Neural progenitor cell (in vitro differentiated cells): Measurements from ENCODE around the gene AK5. TPM values are rescaled to one million over a fixed set of nuclear protein-coding genes. Genes with fewer than 3 reads are reported as not detected.
"Not testable (repeated sequence)": the region's sequence is repeated elsewhere in the genome, so short reads cannot be mapped to it uniquely, and the experiment has no call there.

Experiments
- DNase-seq: peaks from one replicate; pipeline ENCODE4 v3.0.0-alpha.2; 2016; ENCODE audit warnings: low spot score
- H2AFZ ChIP-seq: fragments of 200-600 bp; sonication (generic); replicated peaks from 2 replicates; pipeline ENCODE4 v1.6.1; 2016; ENCODE audit warnings: antibody characterized with exemption
- H3F3A ChIP-seq: fragments of 200-600 bp; sonication (generic); 2 replicates; pipeline ENCODE4 v1.6.1; 2016; ENCODE audit warnings: antibody characterized with exemption, low read depth
- H3K27ac ChIP-seq: fragments of 200-600 bp; sonication (generic); 2 replicates; pipeline ENCODE4 v1.5.1; 2016; ENCODE audit warnings: mild to moderate bottlenecking
- H3K27me3 ChIP-seq: fragments of 200-600 bp; sonication (generic); 2 replicates; pipeline ENCODE4 v1.6.1; 2016; ENCODE audit warnings: mild to moderate bottlenecking, moderate library complexity
- H3K36me3 ChIP-seq: fragments of 200-600 bp; sonication (generic); 2 replicates; pipeline ENCODE4 v1.5.1; 2016
- H3K4me1 ChIP-seq: fragments of 200-600 bp; sonication (generic); 2 replicates; pipeline ENCODE4 v1.6.1; 2016; ENCODE audit warnings: mixed run types
- H3K4me2 ChIP-seq: fragments of 200-600 bp; sonication (generic); 2 replicates; pipeline ENCODE4 v1.6.1; 2016
- H3K4me3 ChIP-seq: fragments of 200-600 bp; sonication (generic); 2 replicates; pipeline ENCODE4 v1.5.1; 2016
- H3K79me2 ChIP-seq: fragments of 200-600 bp; sonication (generic); 2 replicates; pipeline ENCODE4 v1.6.1; 2016; ENCODE audit warnings: low read depth
- H3K9ac ChIP-seq: fragments of 200-600 bp; sonication (generic); 2 replicates; pipeline ENCODE4 v1.6.1; 2016
- H3K9me3 ChIP-seq: fragments of 200-600 bp; sonication (generic); 2 replicates; pipeline ENCODE4 v1.5.1; 2016; ENCODE audit warnings: low read depth
- H4K20me1 ChIP-seq: fragments of 200-600 bp; sonication (generic); 2 replicates; pipeline ENCODE4 v1.6.1; 2016; ENCODE audit warnings: low read depth
- H3K27ac Mint-ChIP-seq: 3 replicates; pipeline ENCODE4 v1.8.0; 2021; ENCODE audit warnings: mixed read lengths
- H3K27me3 Mint-ChIP-seq: 2 replicates; pipeline ENCODE4 v1.8.0; 2022; ENCODE audit warnings: low read depth, mild to moderate bottlenecking, inconsistent platforms, moderate library complexity, mixed read lengths; ENCODE audit not compliant: insufficient read depth
- H3K36me3 Mint-ChIP-seq: 3 replicates; pipeline ENCODE4 v1.8.0; 2021; ENCODE audit warnings: mixed read lengths
- H3K4me1 Mint-ChIP-seq: 3 replicates; pipeline ENCODE4 v1.8.0; 2021; ENCODE audit warnings: mixed read lengths
- H3K4me3 Mint-ChIP-seq: 3 replicates; pipeline ENCODE4 v1.8.0; 2021; ENCODE audit warnings: mild to moderate bottlenecking, moderate library complexity, mixed read lengths
- H3K9me3 Mint-ChIP-seq: 3 replicates; pipeline ENCODE4 v1.8.0; 2020; ENCODE audit warnings: mixed read lengths
- CTCF ChIP-seq: fragments of 200-600 bp; sonication (generic); IDR thresholded peaks from 2 replicates; pipeline ENCODE4 v1.5.1; 2017; ENCODE audit warnings: antibody characterized with exemption, mild to moderate bottlenecking
- EZH2 ChIP-seq: fragments of 200-600 bp; sonication (generic); IDR thresholded peaks from 2 replicates; pipeline ENCODE4 v1.6.1; 2017; ENCODE audit warnings: antibody characterized with exemption, mild to moderate bottlenecking, moderate library complexity
- EZH2phosphoT487 ChIP-seq: fragments of 200-600 bp; sonication (generic); IDR thresholded peaks from 2 replicates; pipeline ENCODE4 v1.6.1; 2017; ENCODE audit warnings: antibody characterized with exemption
- total RNA-seq: library from RNA; depleted of rRNA; stranded (reverse); fragments of >200 nt; gene quantifications from 2 replicates; pipeline ENCODE4 v1.2.3, GENCODE V29; 2015; ENCODE audit warnings: low replicate concordance

The AK5 gene
- total RNA-seq, 1 donor from 2014 or later = 1.8 TPM

GRCh38 chr1:77308889-77309621, 27.2 kb downstream of the AK5 start:
- no peaks in the 10 kb centered on the region for H3K27me3 Mint-ChIP-seq
- H3K4me1 Mint-ChIP-seq = no peaks in the 10 kb centered on the region
- no peak overlapping the region for H3K4me2 ChIP-seq
- no peak overlapping the region for H2AFZ ChIP-seq
- no peaks in the 10 kb centered on the region for H3K36me3 ChIP-seq
- no peak overlapping the region for H3K27ac Mint-ChIP-seq
- H3K9ac ChIP-seq = no peak overlapping the region
- no peak overlapping the region for H3K4me3 Mint-ChIP-seq
- H3K9me3 Mint-ChIP-seq = peaks cover 11% of the 10 kb centered on the region
- no peaks in the 10 kb centered on the region for H3K4me1 ChIP-seq
- no peak for DNase-seq
- H3F3A ChIP-seq = no peaks in the 10 kb centered on the region
- no peaks in the 10 kb centered on the region for H4K20me1 ChIP-seq
- no peak overlapping the region for H3K27ac ChIP-seq
- no peaks in the 10 kb centered on the region for H3K36me3 Mint-ChIP-seq
- no peaks in the 10 kb centered on the region for H3K9me3 ChIP-seq
- no peaks in the 10 kb centered on the region for H3K79me2 ChIP-seq
- no peaks in the 10 kb centered on the region for H3K27me3 ChIP-seq
- no peak for TF ChIP-seq CTCF
- no peak for TF ChIP-seq EZH2phosphoT487
- TF ChIP-seq EZH2 = no peak
- no peak overlapping the region for H3K4me3 ChIP-seq

DNA sequence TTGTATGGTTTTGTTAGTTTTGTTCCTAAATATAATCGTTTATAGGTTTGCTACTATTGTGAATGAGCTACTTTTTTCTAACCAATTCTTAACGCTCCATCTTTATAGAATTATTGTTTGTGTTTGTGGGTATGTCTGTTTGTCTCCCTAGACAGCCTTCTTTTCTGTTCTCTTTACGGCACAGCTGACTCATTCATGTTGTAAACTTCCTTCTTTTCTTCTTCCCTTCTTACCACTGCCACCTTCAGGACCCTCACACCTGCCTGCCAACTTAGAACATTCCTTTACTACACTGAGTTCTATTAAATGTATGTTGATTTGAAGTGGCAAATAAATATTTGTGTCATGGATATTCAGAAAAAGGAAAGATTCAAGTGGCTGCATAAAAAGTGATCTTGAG, 29.1 kb downstream of the AK5 start:
- Mint-ChIP-seq H3K9me3 (peaks cover 6% of the 10 kb centered on the region), H3K4me3 (no peak overlapping the region), H3K36me3 (no peaks in the 10 kb centered on the region), H3K27ac (no peak overlapping the region), H3K4me1 (no peaks in the 10 kb centered on the region), H3K27me3 (no peaks in the 10 kb centered on the region)
- H3K9ac ChIP-seq = no peak overlapping the region
- no peak for DNase-seq
- no peak overlapping the region for H2AFZ ChIP-seq
- no peaks in the 10 kb centered on the region for H3K36me3 ChIP-seq
- no peaks in the 10 kb centered on the region for H3K9me3 ChIP-seq
- TF ChIP-seq EZH2phosphoT487 (no peak), CTCF (no peak), EZH2 (no peak)
- no peak overlapping the region for H3K27ac ChIP-seq
- H4K20me1 ChIP-seq = no peaks in the 10 kb centered on the region
- H3K79me2 ChIP-seq = no peaks in the 10 kb centered on the region
- H3K4me3 ChIP-seq = no peak overlapping the region
- H3F3A ChIP-seq = no peaks in the 10 kb centered on the region
- no peaks in the 10 kb centered on the region for H3K4me1 ChIP-seq
- H3K4me2 ChIP-seq = no peak overlapping the region
- no peaks in the 10 kb centered on the region for H3K27me3 ChIP-seq

GRCh38 chr1:77312364-77312763, 30.5 kb downstream of the AK5 start:
- not testable (repeated sequence) for H3K9me3 Mint-ChIP-seq, H3K79me2 ChIP-seq, H3K27me3 Mint-ChIP-seq

GRCh38 chr1:77313491-77313890, 31.7 kb downstream of the AK5 start:
- Histone ChIP-seq H2AFZ (peak overlapping the region; percentile 97), H3K27ac (no peak overlapping the region), H3K4me1 (no peaks in the 10 kb centered on the region), H3K4me3 (no peak overlapping the region), H3K36me3 (no peaks in the 10 kb centered on the region), H3K27me3 (no peaks in the 10 kb centered on the region), H3K4me2 (no peak overlapping the region), H3F3A (no peaks in the 10 kb centered on the region), H3K9me3 (no peaks in the 10 kb centered on the region), H3K79me2 (no peaks in the 10 kb centered on the region), H4K20me1 (no peaks in the 10 kb centered on the region), H3K9ac (no peak overlapping the region)
- Mint-ChIP-seq H3K27me3 (no peaks in the 10 kb centered on the region), H3K4me3 (no peak overlapping the region), H3K9me3 (no peaks in the 10 kb centered on the region), H3K4me1 (no peaks in the 10 kb centered on the region), H3K27ac (no peak overlapping the region), H3K36me3 (no peaks in the 10 kb centered on the region)
- peak; percentile 56 for DNase-seq
- TF ChIP-seq EZH2phosphoT487 (no peak), EZH2 (no peak), CTCF (peak; percentile 52)

More at GRCh38 chr1:77312364-77312763, 30.5 kb downstream of the AK5 start:
- H3K9me3 ChIP-seq, H3K27ac Mint-ChIP-seq, DNase-seq, H3K4me3 ChIP-seq, H4K20me1 ChIP-seq, H3K27ac ChIP-seq, H3K4me1 ChIP-seq, H3K36me3 Mint-ChIP-seq, H3K27me3 ChIP-seq, H3F3A ChIP-seq, H2AFZ ChIP-seq, H3K4me2 ChIP-seq, H3K36me3 ChIP-seq, H3K9ac ChIP-seq, H3K4me1 Mint-ChIP-seq, H3K4me3 Mint-ChIP-seq: not testable (repeated sequence)
